ENCODE measurements around the gene DDX41.

GRCh38 chr5:177483994-177484901 is 32.5 kb downstream of the DDX41 start:
- TF ChIP-seq ETV6 (conservative IDR thresholded peaks at IDR 0.05 in 1 of 2, IDR thresholded peaks at IDR 0.05 in 1 of 2; ENCODE audit: borderline replicate concordance in 1 of 2, low read depth in 1 of 2) (no peak), ZBED1 (IDR thresholded peaks at IDR 0.05; ENCODE audit: borderline replicate concordance) (no peak)

Measured in GM12878 (cell line).